Measurements from ENCODE around the gene PDE6G. TPM values are rescaled to one million over a fixed set of nuclear protein-coding genes. Genes with fewer than 3 reads are reported as not detected.

PDE6G gene
- total and polyA plus RNA-seq, 2 of the 13 experiments (the other 11 are each of a cell fraction or from before 2014, with no cell fraction given), result 1.4 to 6.7 TPM

DNA sequence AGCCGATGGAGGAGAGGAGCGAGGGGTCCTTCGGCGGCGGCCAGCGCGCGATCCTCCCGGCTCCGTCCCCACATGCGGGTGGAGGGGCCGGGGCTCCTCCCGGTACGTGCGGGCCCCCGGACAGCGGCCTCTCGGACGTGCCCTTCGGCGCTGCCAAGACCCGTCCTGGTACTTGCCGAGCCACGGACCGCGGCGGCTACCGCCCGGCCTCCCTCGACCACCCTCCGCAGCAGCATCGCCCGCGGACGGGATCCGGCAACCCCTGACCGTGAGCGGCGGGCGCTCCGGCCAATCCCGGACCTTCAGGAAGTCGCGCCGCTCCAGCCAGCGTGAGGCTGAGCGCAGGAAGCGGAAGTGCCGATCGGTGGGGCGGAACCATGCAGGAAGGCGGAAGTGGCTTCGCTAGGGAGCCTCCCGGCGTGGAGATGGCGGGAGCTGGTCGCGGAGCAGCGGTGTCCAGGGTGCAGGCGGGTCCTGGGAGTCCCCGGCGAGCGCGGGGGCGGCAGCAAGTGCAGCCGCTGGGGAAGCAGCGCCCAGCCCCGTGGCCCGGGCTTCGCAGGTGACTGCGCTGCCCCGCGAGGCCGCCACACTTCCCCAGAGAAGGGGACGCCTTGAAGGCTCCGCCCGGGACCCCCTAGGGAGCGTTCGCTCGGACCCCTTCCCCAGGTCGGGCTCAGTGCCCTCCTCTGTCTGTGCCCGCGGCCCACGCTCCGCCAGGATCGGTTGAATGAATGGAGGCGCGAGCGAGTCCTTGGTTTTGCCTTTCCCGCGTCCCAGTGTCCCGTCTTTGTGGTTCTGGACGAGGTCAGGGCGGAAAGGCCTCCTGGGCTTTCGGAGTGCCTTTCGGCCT, 10.2 kb upstream of the PDE6G start, which contains the start of the genes CCDC137 and OXLD1 (continued):
- TF ChIP-seq SOX13 (IDR thresholded peaks at IDR 0.05), result no peak
- peak in 1 of 2 experiments; percentile 40; a peak in 1 of 4 replicates for TF ChIP-seq SOX13 (CRISPR knock-in tag; conservative IDR thresholded peaks at IDR 0.05 in 1 of 2, IDR thresholded peaks at IDR 0.05 in 1 of 2)
- TF ChIP-seq, protein P1, sequence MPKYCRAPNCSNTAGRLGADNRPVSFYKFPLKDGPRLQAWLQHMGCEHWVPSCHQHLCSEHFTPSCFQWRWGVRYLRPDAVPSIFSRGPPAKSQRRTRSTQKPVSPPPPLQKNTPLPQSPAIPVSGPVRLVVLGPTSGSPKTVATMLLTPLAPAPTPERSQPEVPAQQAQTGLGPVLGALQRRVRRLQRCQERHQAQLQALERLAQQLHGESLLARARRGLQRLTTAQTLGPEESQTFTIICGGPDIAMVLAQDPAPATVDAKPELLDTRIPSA (CRISPR knock-in tag; IDR thresholded peaks at IDR 0.05; ENCODE audit: borderline replicate concordance), result peak; percentile 59; the same call in 1 of the 2 replicates
- TF ChIP-seq ZNF251 (CRISPR knock-in tag; IDR thresholded peaks at IDR 0.05), result no peak
- peak; percentile 97 for TF ChIP-seq ELF3 (CRISPR knock-in tag; IDR thresholded peaks at IDR 0.05)
- peak; percentile 45; the same call in 1 of the 2 replicates for TF ChIP-seq FOSL1 (CRISPR knock-in tag; IDR thresholded peaks at IDR 0.05; ENCODE audit: borderline replicate concordance)
- peak; percentile 98 for TF ChIP-seq SIN3A (IDR thresholded peaks at IDR 0.05; ENCODE audit: borderline replicate concordance, low read depth, low read length)
- no peak; the same call in 1 of the 2 replicates for TF ChIP-seq ZNF792 (CRISPR knock-in tag; IDR thresholded peaks at IDR 0.05)
- TF ChIP-seq KMT2A (CRISPR knock-in tag; IDR thresholded peaks at IDR 0.05), result peak; percentile 98
- peak; percentile 88; the same call in 1 of the 2 replicates for TF ChIP-seq ZNF788 (CRISPR knock-in tag; IDR thresholded peaks at IDR 0.05; ENCODE audit: borderline replicate concordance)
- no peak for TF ChIP-seq NR3C1 (CRISPR knock-in tag; IDR thresholded peaks at IDR 0.05)
- no peak for TF ChIP-seq CCAR2 (optimal IDR thresholded peaks at IDR 0.05; ENCODE audit: low read depth, low read length)
- TF ChIP-seq, protein P2, sequence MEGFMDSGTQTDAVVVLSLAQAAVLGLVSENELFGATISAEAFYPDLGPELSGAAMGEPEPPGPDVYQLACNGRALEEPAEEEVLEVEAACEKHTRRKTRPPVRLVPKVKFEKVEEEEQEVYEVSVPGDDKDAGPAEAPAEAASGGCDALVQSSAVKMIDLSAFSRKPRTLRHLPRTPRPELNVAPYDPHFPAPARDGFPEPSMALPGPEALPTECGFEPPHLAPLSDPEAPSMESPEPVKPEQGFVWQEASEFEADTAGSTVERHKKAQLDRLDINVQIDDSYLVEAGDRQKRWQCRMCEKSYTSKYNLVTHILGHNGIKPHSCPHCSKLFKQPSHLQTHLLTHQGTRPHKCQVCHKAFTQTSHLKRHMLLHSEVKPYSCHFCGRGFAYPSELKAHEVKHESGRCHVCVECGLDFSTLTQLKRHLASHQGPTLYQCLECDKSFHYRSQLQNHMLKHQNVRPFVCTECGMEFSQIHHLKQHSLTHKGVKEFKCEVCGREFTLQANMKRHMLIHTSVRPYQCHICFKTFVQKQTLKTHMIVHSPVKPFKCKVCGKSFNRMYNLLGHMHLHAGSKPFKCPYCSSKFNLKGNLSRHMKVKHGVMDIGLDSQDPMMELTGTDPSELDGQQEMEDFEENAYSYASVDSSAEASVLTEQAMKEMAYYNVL (CRISPR knock-in tag; IDR thresholded peaks at IDR 0.05; ENCODE audit: borderline replicate concordance), result peak; percentile 39; the same call in 1 of the 2 replicates
- TF ChIP-seq, protein P3, sequence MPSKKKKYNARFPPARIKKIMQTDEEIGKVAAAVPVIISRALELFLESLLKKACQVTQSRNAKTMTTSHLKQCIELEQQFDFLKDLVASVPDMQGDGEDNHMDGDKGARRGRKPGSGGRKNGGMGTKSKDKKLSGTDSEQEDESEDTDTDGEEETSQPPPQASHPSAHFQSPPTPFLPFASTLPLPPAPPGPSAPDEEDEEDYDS (CRISPR knock-in tag; IDR thresholded peaks at IDR 0.05), result peak; percentile 81; the same call in 1 of the 2 replicates
- TF ChIP-seq ZNF432 (CRISPR knock-in tag; IDR thresholded peaks at IDR 0.05; ENCODE audit: borderline replicate concordance), result no peak
- peak; percentile 74; the same call in 1 of the 2 replicates for TF ChIP-seq ZNF556 (CRISPR knock-in tag; IDR thresholded peaks at IDR 0.05; ENCODE audit: borderline replicate concordance)
- no peak for TF ChIP-seq ZNF510 (CRISPR knock-in tag; IDR thresholded peaks at IDR 0.05; ENCODE audit: low read depth)
- TF ChIP-seq, protein P4, sequence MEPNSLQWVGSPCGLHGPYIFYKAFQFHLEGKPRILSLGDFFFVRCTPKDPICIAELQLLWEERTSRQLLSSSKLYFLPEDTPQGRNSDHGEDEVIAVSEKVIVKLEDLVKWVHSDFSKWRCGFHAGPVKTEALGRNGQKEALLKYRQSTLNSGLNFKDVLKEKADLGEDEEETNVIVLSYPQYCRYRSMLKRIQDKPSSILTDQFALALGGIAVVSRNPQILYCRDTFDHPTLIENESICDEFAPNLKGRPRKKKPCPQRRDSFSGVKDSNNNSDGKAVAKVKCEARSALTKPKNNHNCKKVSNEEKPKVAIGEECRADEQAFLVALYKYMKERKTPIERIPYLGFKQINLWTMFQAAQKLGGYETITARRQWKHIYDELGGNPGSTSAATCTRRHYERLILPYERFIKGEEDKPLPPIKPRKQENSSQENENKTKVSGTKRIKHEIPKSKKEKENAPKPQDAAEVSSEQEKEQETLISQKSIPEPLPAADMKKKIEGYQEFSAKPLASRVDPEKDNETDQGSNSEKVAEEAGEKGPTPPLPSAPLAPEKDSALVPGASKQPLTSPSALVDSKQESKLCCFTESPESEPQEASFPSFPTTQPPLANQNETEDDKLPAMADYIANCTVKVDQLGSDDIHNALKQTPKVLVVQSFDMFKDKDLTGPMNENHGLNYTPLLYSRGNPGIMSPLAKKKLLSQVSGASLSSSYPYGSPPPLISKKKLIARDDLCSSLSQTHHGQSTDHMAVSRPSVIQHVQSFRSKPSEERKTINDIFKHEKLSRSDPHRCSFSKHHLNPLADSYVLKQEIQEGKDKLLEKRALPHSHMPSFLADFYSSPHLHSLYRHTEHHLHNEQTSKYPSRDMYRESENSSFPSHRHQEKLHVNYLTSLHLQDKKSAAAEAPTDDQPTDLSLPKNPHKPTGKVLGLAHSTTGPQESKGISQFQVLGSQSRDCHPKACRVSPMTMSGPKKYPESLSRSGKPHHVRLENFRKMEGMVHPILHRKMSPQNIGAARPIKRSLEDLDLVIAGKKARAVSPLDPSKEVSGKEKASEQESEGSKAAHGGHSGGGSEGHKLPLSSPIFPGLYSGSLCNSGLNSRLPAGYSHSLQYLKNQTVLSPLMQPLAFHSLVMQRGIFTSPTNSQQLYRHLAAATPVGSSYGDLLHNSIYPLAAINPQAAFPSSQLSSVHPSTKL (CRISPR knock-in tag; IDR thresholded peaks at IDR 0.05), result no peak; the same call in 1 of the 2 replicates
- no peak for TF ChIP-seq ONECUT2 (CRISPR knock-in tag; IDR thresholded peaks at IDR 0.05)
- TF ChIP-seq, protein P5, sequence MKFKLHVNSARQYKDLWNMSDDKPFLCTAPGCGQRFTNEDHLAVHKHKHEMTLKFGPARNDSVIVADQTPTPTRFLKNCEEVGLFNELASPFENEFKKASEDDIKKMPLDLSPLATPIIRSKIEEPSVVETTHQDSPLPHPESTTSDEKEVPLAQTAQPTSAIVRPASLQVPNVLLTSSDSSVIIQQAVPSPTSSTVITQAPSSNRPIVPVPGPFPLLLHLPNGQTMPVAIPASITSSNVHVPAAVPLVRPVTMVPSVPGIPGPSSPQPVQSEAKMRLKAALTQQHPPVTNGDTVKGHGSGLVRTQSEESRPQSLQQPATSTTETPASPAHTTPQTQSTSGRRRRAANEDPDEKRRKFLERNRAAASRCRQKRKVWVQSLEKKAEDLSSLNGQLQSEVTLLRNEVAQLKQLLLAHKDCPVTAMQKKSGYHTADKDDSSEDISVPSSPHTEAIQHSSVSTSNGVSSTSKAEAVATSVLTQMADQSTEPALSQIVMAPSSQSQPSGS (CRISPR knock-in tag; IDR thresholded peaks at IDR 0.05), result peak; percentile 70; the same call in 1 of the 2 replicates
- no peak for TF ChIP-seq MBNL3 (CRISPR knock-in tag; conservative IDR thresholded peaks at IDR 0.05)
